ENCODE results near the gene NPTX1. TPM values are rescaled to one million over a fixed set of nuclear protein-coding genes. Genes with fewer than 3 reads are reported as not detected.

Gene NPTX1
- polyA plus RNA-seq, 1 donor from 2014 or later = 0.56 TPM

- Histone ChIP-seq H3K27me3 (ENCODE audit: insufficient read depth, low read depth, low read length) (no peaks in the 10 kb centered on the region), H3K4me2 (ENCODE audit: low read length) (no peak overlapping the region), H3F3A (ENCODE audit: insufficient read depth, low read length, poor library complexity, severe bottlenecking) (no peaks in the 10 kb centered on the region), H3K9me3 (ENCODE audit: low read length) (no peaks in the 10 kb centered on the region), H2AFZ (ENCODE audit: low read depth, low read length) (no peak overlapping the region), H3K4me3 (ENCODE audit: low read length) (no peak overlapping the region), H3K36me3 (ENCODE audit: insufficient read depth, low read length) (no peaks in the 10 kb centered on the region), H3K27ac (ENCODE audit: low read length) (no peak overlapping the region), H4K20me1 (ENCODE audit: insufficient read depth) (no peaks in the 10 kb centered on the region), H3K9ac (ENCODE audit: low read length) (no peak overlapping the region), H3K9me2 (ENCODE audit: insufficient read depth, low read length) (no peaks in the 10 kb centered on the region), H3K79me2 (replicated peaks; ENCODE audit: insufficient read depth, low read length) (no peaks in the 10 kb centered on the region)
- TF ChIP-seq EP300 (conservative IDR thresholded peaks at IDR 0.05; ENCODE audit: poor library complexity, severe bottlenecking) (no peak), SMC3 (conservative IDR thresholded peaks at IDR 0.05; ENCODE audit: poor library complexity) (no peak), MXI1 (conservative IDR thresholded peaks at IDR 0.05; ENCODE audit: poor library complexity, severe bottlenecking) (no peak), REST (IDR thresholded peaks at IDR 0.05; ENCODE audit: borderline replicate concordance) (no peak), EZH2 (IDR thresholded peaks at IDR 0.05; ENCODE audit: borderline replicate concordance, insufficient read depth, low read length, poor library complexity, severe bottlenecking) (no peak), CTCF (IDR thresholded peaks at IDR 0.05; ENCODE audit: poor library complexity, severe bottlenecking) (no peak), RAD21 (conservative IDR thresholded peaks at IDR 0.05) (no peak), TAF1 (IDR thresholded peaks at IDR 0.05; ENCODE audit: low read depth) (no peak)
Observed at GRCh38 chr17:80431246-80432195, 44.9 kb downstream of the NPTX1 start.

GRCh38 chr17:80430446-80431245 lies 45.8 kb downstream of the NPTX1 start:
- Histone ChIP-seq H3K9me2 (ENCODE audit: insufficient read depth, low read length) (no peaks in the 10 kb centered on the region), H3K4me3 (ENCODE audit: low read length) (no peak overlapping the region), H3F3A (ENCODE audit: insufficient read depth, low read length, poor library complexity, severe bottlenecking) (no peaks in the 10 kb centered on the region), H3K4me2 (ENCODE audit: low read length) (no peak overlapping the region), H3K79me2 (replicated peaks; ENCODE audit: insufficient read depth, low read length) (no peaks in the 10 kb centered on the region), H3K9me3 (ENCODE audit: low read length) (no peaks in the 10 kb centered on the region), H3K36me3 (ENCODE audit: insufficient read depth, low read length) (no peaks in the 10 kb centered on the region), H3K27me3 (ENCODE audit: insufficient read depth, low read depth, low read length) (no peaks in the 10 kb centered on the region), H3K27ac (ENCODE audit: low read length) (no peak overlapping the region), H2AFZ (ENCODE audit: low read depth, low read length) (no peak overlapping the region), H3K9ac (ENCODE audit: low read length) (no peak overlapping the region), H4K20me1 (ENCODE audit: insufficient read depth) (no peaks in the 10 kb centered on the region)
- TF ChIP-seq REST (IDR thresholded peaks at IDR 0.05; ENCODE audit: borderline replicate concordance) (no peak), CTCF (IDR thresholded peaks at IDR 0.05; ENCODE audit: poor library complexity, severe bottlenecking) (no peak), MXI1 (conservative IDR thresholded peaks at IDR 0.05; ENCODE audit: poor library complexity, severe bottlenecking) (no peak), RAD21 (conservative IDR thresholded peaks at IDR 0.05) (no peak), SMC3 (conservative IDR thresholded peaks at IDR 0.05; ENCODE audit: poor library complexity) (no peak), TAF1 (IDR thresholded peaks at IDR 0.05; ENCODE audit: low read depth) (no peak), EP300 (conservative IDR thresholded peaks at IDR 0.05; ENCODE audit: poor library complexity, severe bottlenecking) (no peak), POLR2AphosphoS5 (IDR thresholded peaks at IDR 0.05) (no peak), EZH2 (IDR thresholded peaks at IDR 0.05; ENCODE audit: borderline replicate concordance, insufficient read depth, low read length, poor library complexity, severe bottlenecking) (no peak)

Data from neural cell (in vitro differentiated cells).